ENCODE measurements around the gene RUVBL2.

The RUVBL2 gene

GRCh38 chr19:48968179-48968661 lies 25.5 kb upstream of the RUVBL2 start:
- TF ChIP-seq CTCF (IDR thresholded peaks at IDR 0.05) = no peak
- TF ChIP-seq ZFX (IDR thresholded peaks at IDR 0.05; ENCODE audit: borderline replicate concordance) = no peak
- H3K27ac ChIP-seq = peak overlapping the region; percentile 83

DNA sequence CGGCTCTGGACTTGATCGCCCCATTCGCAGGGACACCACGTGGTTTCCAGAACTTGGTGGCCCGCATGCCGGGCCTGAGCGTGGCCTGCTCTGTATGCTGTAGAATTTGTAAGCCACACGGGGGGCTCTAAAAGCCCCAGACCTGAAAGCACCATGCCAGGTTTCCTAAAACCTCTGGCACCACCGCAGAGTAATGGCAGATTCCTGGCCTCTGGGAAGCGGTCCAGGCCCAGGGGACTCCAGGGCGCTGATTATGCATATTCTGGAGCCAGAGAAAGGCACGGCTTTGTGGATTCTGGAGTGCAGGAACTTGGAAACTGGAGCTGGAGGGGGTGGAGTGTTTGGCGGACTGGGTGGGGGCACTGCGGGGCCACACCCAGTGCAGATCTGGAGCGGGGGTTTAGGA lies 24.9 kb upstream of the RUVBL2 start:
- peak overlapping the region; percentile 83; the same call in 1 of the 2 replicates for H3K27ac ChIP-seq
- TF ChIP-seq CTCF (IDR thresholded peaks at IDR 0.05) (no peak), ZFX (IDR thresholded peaks at IDR 0.05; ENCODE audit: borderline replicate concordance) (no peak)

- no peak for TF ChIP-seq CTCF (IDR thresholded peaks at IDR 0.05)
- TF ChIP-seq ZFX (IDR thresholded peaks at IDR 0.05; ENCODE audit: borderline replicate concordance) = no peak
Observed at GRCh38 chr19:48969276-48970138, 24.2 kb upstream of the RUVBL2 start.

DNA sequence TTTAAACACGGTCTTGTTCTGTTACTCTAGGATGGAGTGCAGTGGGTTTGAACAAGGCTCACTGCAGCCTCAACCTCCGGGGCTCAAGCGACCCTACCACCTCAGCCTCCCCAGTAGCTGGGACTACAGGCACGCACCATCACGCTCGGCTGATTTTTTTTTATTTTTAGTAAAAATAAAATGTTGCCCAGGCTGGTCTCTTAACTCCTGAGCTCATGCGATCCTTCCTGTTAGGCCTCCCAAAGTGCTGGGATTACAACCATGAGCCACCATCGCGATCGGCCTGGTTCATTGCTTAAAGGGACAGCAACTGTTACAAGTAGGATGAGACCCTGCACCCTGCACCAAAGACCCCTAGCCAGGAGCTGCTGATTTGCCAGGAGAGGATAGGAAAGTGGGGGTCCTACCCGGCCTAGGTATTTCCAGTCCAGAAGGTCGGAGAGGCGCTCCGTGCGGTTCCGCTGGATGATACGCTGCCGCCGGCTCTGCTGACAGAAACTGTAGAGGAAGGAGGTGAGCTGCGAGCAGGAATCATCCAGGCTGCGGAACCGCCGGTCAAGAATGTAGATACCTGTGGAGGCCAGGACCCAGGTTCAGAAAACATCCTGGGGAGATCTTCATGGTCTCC lies 23.4 kb upstream of the RUVBL2 start:
- H3K27ac ChIP-seq = peak overlapping the region; percentile 55
- TF ChIP-seq ZFX (IDR thresholded peaks at IDR 0.05; ENCODE audit: borderline replicate concordance) (no peak), CTCF (IDR thresholded peaks at IDR 0.05) (no peak)

More at GRCh38 chr19:48969276-48970138, 24.2 kb upstream of the RUVBL2 start:
- H3K27ac ChIP-seq = peak overlapping the region; percentile 55

DNA sequence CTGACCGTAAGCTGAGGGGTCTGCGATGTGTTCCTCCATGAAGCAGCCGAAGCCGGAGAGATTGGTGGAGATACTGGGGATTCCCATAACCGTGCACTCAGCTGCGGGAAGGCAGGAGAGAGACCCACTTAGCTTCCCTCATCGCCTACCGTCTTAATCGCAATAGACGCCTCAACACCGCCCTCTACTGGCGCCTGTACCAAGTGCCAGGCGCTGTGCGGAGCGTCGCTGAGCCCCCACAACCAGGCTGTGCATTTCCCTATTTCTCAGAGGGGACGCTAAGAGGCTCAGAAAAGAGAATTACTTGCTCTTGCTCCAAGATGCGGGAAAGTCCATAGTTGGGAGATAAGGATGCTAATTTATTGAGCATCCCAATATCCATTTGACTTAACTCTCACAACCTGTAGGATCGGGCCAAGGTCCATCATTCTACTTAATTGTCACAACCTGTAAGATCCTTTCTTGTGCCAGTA lies 22.7 kb upstream of the RUVBL2 start:
- TF ChIP-seq CTCF (IDR thresholded peaks at IDR 0.05) (peak; percentile 93), ZFX (IDR thresholded peaks at IDR 0.05; ENCODE audit: borderline replicate concordance) (no peak)
- peak overlapping the region; percentile 55; the same call in 1 of the 2 replicates for H3K27ac ChIP-seq

- TF ChIP-seq CTCF (IDR thresholded peaks at IDR 0.05) (no peak), ZFX (IDR thresholded peaks at IDR 0.05; ENCODE audit: borderline replicate concordance) (no peak)
- no peak overlapping the region for H3K27ac ChIP-seq
Observed at GRCh38 chr19:48975947-48976847, 17.5 kb upstream of the RUVBL2 start.
